ENCODE data around the gene CACNB2.
"Not testable (repeated sequence)": the region's sequence is repeated elsewhere in the genome, so short reads cannot be mapped to it uniquely, and the experiment has no call there.

Gene CACNB2

GRCh38 chr10:18583575-18584270 is 443.5 kb downstream of the CACNB2 start:
- no peak for DNase-seq
- H3K4me1 Mint-ChIP-seq: peaks cover 22% of the 10 kb centered on the region
- H3K27me3 Mint-ChIP-seq (ENCODE audit: low read depth, poor library complexity): no peaks in the 10 kb centered on the region
- H3K27ac Mint-ChIP-seq: peak overlapping the region; percentile 94
- peaks cover 87% of the 10 kb centered on the region for H3K36me3 Mint-ChIP-seq (ENCODE audit: low read depth)
- H3K9me3 Mint-ChIP-seq: peaks cover 2% of the 10 kb centered on the region
- no peak overlapping the region for H3K4me3 Mint-ChIP-seq
- peak; percentile 21 for TF ChIP-seq CTCF (IDR thresholded peaks at IDR 0.05)

- peaks cover 23% of the 10 kb centered on the region for H3K9me3 Mint-ChIP-seq
- H3K36me3 Mint-ChIP-seq (ENCODE audit: low read depth): peaks cover 87% of the 10 kb centered on the region
- H3K27ac Mint-ChIP-seq; H3K27me3 Mint-ChIP-seq (ENCODE audit: low read depth, poor library complexity); H3K4me3 Mint-ChIP-seq; DNase-seq: not testable (repeated sequence)
- H3K4me1 Mint-ChIP-seq: peaks cover 22% of the 10 kb centered on the region
Observed at GRCh38 chr10:18586637-18587036, 446.4 kb downstream of the CACNB2 start.

GRCh38 chr10:18591141-18591540 is 450.9 kb downstream of the CACNB2 start:
- Mint-ChIP-seq H3K36me3 (ENCODE audit: low read depth) (peaks cover 93% of the 10 kb centered on the region), H3K9me3 (peaks cover 29% of the 10 kb centered on the region)
- DNase-seq; H3K4me1 Mint-ChIP-seq; H3K27me3 Mint-ChIP-seq (ENCODE audit: low read depth, poor library complexity); H3K4me3 Mint-ChIP-seq; H3K27ac Mint-ChIP-seq: not testable (repeated sequence)
